ENCODE measurements around the gene ZNF770. TPM values are rescaled to one million over a fixed set of nuclear protein-coding genes. Genes with fewer than 3 reads are reported as not detected.

ZNF770 gene
- total RNA-seq, 1 experiment from 2014 or later = 33.0 TPM

DNA sequence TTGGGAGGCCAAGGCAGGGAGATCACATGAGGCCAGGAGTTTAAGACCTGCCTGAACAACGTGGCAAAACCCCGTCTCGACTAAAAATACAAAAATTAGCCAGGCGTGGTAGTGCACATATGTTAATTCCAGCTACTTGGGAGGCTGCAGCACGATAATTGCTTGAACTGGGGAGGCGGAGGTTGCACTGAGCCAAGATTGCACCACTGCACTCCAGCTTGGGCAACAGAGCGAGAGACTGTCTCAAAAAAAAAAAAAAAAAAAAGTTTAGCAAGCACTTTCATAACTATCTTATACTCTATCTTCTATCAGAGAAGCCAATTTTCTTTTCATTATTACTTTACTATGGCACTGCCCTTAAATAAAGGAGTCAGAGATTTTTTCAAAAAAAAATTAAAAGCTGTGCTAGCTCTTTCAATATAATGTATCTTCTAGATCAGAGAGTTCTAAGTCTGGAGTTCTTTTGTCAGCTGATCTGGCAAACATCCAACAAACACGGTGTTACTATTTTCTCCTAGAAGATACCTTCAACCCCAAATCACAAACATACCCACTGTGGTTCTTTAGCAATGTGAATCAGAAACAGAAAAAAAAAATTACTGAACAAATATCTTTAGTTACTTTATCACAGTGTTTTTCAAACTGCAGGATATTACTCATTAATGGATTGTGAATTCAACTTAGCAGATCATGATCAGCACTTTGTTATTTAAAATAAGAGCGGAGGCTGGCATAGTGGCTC lies 3.0 kb downstream of the ZNF770 start:
- H3K36me3 ChIP-seq (ENCODE audit: control insufficient read depth, insufficient read depth, low read length) = no peaks in the 10 kb centered on the region
- H3K36me3 Mint-ChIP-seq (ENCODE audit: insufficient read depth, unreplicated experiment) = peaks cover 34% of the 10 kb centered on the region
- ChIA-PET POLR2A (interaction anchor here (0.7 kb wide), 1 partner anchor 267 kb away, joined by 3 read pairs; no protein-coding TSS in a partner anchor), CTCF (interaction anchor here (1.2 kb wide), 1 partner anchor 15 kb away, joined by 3 read pairs; the partner anchor contains the start of gene AQR)
- H3K9me3 ChIP-seq = no peaks in the 10 kb centered on the region
- no peaks in the 10 kb centered on the region for H3K9me3 Mint-ChIP-seq (ENCODE audit: unreplicated experiment)
- peaks cover 6% of the 10 kb centered on the region for H3K4me1 Mint-ChIP-seq (ENCODE audit: low read depth, unreplicated experiment)
- H3K27me3 Mint-ChIP-seq (ENCODE audit: insufficient read depth, unreplicated experiment) = no peaks in the 10 kb centered on the region
- intact Hi-C loops (cut with micrococcal nuclease; ENCODE audit: unreplicated experiment) = no loop called here
- H3K27ac Mint-ChIP-seq (ENCODE audit: unreplicated experiment) = no peak overlapping the region
- H3K4me3 Mint-ChIP-seq (ENCODE audit: unreplicated experiment) = no peak overlapping the region
- no TSS peak for BruUV-seq (replicated peaks)
- no peak for DNase-seq
- peaks cover 4% of the 10 kb centered on the region; the same call in 1 of the 2 replicates for H3K4me1 ChIP-seq
- H3K27me3 ChIP-seq (replicated peaks; ENCODE audit: control insufficient read depth, insufficient read depth, low read length) = no peaks in the 10 kb centered on the region
- TF ChIP-seq, protein P1, sequence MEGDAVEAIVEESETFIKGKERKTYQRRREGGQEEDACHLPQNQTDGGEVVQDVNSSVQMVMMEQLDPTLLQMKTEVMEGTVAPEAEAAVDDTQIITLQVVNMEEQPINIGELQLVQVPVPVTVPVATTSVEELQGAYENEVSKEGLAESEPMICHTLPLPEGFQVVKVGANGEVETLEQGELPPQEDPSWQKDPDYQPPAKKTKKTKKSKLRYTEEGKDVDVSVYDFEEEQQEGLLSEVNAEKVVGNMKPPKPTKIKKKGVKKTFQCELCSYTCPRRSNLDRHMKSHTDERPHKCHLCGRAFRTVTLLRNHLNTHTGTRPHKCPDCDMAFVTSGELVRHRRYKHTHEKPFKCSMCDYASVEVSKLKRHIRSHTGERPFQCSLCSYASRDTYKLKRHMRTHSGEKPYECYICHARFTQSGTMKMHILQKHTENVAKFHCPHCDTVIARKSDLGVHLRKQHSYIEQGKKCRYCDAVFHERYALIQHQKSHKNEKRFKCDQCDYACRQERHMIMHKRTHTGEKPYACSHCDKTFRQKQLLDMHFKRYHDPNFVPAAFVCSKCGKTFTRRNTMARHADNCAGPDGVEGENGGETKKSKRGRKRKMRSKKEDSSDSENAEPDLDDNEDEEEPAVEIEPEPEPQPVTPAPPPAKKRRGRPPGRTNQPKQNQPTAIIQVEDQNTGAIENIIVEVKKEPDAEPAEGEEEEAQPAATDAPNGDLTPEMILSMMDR (IDR thresholded peaks at IDR 0.05; ENCODE audit: insufficient read depth in 1 of 2, low read depth in 1 of 2, low read length in 1 of 2, severe bottlenecking in 1 of 2, unreplicated experiment in 1 of 2) = no peak
- H3K4me3 ChIP-seq (ENCODE audit: low read depth, low read length) = no peak overlapping the region

DNA sequence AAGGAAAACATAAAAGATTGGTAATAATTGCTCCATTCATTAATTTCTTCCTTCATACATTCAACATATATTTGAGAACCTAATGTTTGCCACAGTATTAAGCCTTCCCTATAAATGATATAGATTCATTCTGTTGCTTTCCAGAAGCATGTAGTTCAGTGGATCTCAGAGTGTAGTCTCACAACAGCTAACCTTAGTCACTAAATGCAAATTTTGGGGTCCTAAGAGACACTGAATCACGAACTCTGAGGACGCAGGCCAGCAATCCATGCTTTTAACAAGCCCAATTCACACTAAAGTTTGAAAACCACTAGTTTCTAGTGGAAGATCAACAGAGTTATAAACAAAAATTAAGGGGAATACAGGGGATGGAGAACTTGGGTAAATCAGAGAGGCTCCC lies 11.3 kb downstream of the ZNF770 start:
- Mint-ChIP-seq H3K27me3 (ENCODE audit: insufficient read depth, unreplicated experiment) (no peaks in the 10 kb centered on the region), H3K4me1 (ENCODE audit: low read depth, unreplicated experiment) (no peaks in the 10 kb centered on the region), H3K27ac (ENCODE audit: unreplicated experiment) (no peak overlapping the region), H3K9me3 (ENCODE audit: unreplicated experiment) (no peaks in the 10 kb centered on the region), H3K4me3 (ENCODE audit: unreplicated experiment) (no peak overlapping the region), H3K36me3 (ENCODE audit: insufficient read depth, unreplicated experiment) (peaks cover 11% of the 10 kb centered on the region)
- ChIA-PET POLR2A (no interaction called here), CTCF (no interaction called here)
- no peaks in the 10 kb centered on the region for H3K36me3 ChIP-seq (ENCODE audit: control insufficient read depth, insufficient read depth, low read length)
- no peaks in the 10 kb centered on the region for H3K27me3 ChIP-seq (replicated peaks; ENCODE audit: control insufficient read depth, insufficient read depth, low read length)
- DNase-seq = no peak
- intact Hi-C loops (cut with micrococcal nuclease; ENCODE audit: unreplicated experiment) = no loop called here
- no peaks in the 10 kb centered on the region for H3K9me3 ChIP-seq
- no peak overlapping the region for H3K4me3 ChIP-seq (ENCODE audit: low read depth, low read length)
- TF ChIP-seq, protein P1 (IDR thresholded peaks at IDR 0.05; ENCODE audit: insufficient read depth in 1 of 2, low read depth in 1 of 2, low read length in 1 of 2, severe bottlenecking in 1 of 2, unreplicated experiment in 1 of 2) = no peak
- no TSS peak for BruUV-seq (replicated peaks)
- no peaks in the 10 kb centered on the region for H3K4me1 ChIP-seq

DNA sequence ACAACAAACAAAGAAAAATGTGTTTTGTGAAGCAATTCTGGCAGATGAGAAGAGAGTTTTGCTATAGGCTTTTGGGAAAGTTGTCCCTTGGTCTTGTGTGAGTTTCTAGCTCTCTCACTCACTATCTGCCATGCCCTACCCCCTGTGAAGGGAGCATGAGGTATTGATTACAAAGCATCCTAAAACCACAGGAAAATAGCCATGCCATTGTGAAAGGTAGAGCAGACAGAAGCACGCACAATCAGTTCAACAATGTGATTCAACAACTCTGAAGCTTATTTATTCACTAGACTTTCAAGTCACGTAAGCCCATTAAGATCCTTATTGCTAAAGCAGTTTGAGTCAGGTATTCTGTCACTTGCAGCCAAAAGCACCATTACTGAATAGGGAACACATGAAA lies 12.0 kb downstream of the ZNF770 start:
- ChIA-PET CTCF (no interaction called here), POLR2A (no interaction called here)
- Histone ChIP-seq H3K4me1 (no peaks in the 10 kb centered on the region), H3K4me3 (ENCODE audit: low read depth, low read length) (no peak overlapping the region), H3K27me3 (replicated peaks; ENCODE audit: control insufficient read depth, insufficient read depth, low read length) (no peaks in the 10 kb centered on the region), H3K9me3 (no peaks in the 10 kb centered on the region), H3K36me3 (ENCODE audit: control insufficient read depth, insufficient read depth, low read length) (no peaks in the 10 kb centered on the region)
- H3K9me3 Mint-ChIP-seq (ENCODE audit: unreplicated experiment) = no peaks in the 10 kb centered on the region
- no peak for DNase-seq
- TF ChIP-seq, protein P1 (IDR thresholded peaks at IDR 0.05; ENCODE audit: insufficient read depth in 1 of 2, low read depth in 1 of 2, low read length in 1 of 2, severe bottlenecking in 1 of 2, unreplicated experiment in 1 of 2) = no peak
- intact Hi-C loops (cut with micrococcal nuclease; ENCODE audit: unreplicated experiment) = no loop called here
- H3K27me3 Mint-ChIP-seq (ENCODE audit: insufficient read depth, unreplicated experiment) = no peaks in the 10 kb centered on the region
- no peak overlapping the region for H3K27ac Mint-ChIP-seq (ENCODE audit: unreplicated experiment)
- no peaks in the 10 kb centered on the region for H3K4me1 Mint-ChIP-seq (ENCODE audit: low read depth, unreplicated experiment)
- H3K36me3 Mint-ChIP-seq (ENCODE audit: insufficient read depth, unreplicated experiment) = peaks cover 6% of the 10 kb centered on the region
- no TSS peak for BruUV-seq (replicated peaks)
- no peak overlapping the region for H3K4me3 Mint-ChIP-seq (ENCODE audit: unreplicated experiment)

Data from Caco-2 (cell line).